GM12878 (cell line): Measurements from ENCODE around the gene SRA1. TPM values are rescaled to one million over a fixed set of nuclear protein-coding genes. Genes with fewer than 3 reads are reported as not detected.

Experiments
- ATAC-seq: fragments of 200-7000 bp; cut with Tn5 transposase; 3 replicates; pipeline ENCODE4 v1.9.1; 2020; ENCODE audit warnings: mild to moderate bottlenecking, moderate library complexity
- BruUV-seq: library from RNA; stranded (reverse); fragments of 400-500 nt; replicated peaks from 2 replicates; lab custom pipeline; 2021; lab: Mats Ljungman, UMichigan
- CTCF ChIA-PET: fragments of 300-600 bp; sonication (Branson Sonifier 250); formaldehyde crosslinking; extraction: SDS; loops from one replicate; lab custom pipeline; 2021; ENCODE audit warnings: inconsistent platforms; lab: Yijun Ruan, JAX
- POLR2A ChIA-PET: fragments of 350-600 bp; formaldehyde crosslinking; extraction: SDS; loops from one replicate; lab custom pipeline; 2021; ENCODE audit warnings: inconsistent platforms; lab: Charles Lee
- RAD21 ChIA-PET: fragments of 300-600 bp; sonication (Branson Sonifier 250); formaldehyde crosslinking; loops from one replicate; lab custom pipeline; 2023; ENCODE audit warnings: antibody characterized with exemption; ENCODE audit not compliant: unreplicated experiment; lab: Charles Lee
- SMC1A ChIA-PET: fragments of 300-600 bp; sonication (Branson Sonifier 250); formaldehyde crosslinking; loops from one replicate; lab custom pipeline; 2023; ENCODE audit not compliant: unreplicated experiment, uncharacterized antibody; lab: Charles Lee
- DNase-seq: peaks from one replicate; pipeline ENCODE4 v3.0.0-alpha.2; 2011; ENCODE audit warnings: low read depth, low spot score
- FAIRE-seq: peaks from 3 replicates; lab custom pipeline; 2011; peaks lifted over from hg19 to GRCh38; lab: Jason Lieb, UNC
- H2AFZ ChIP-seq: 2 replicates; pipeline ENCODE4 v1.6.0; 2011; ENCODE audit warnings: low read depth, low read length, control low read depth; ENCODE audit not compliant: control insufficient read depth
- H3K27ac ChIP-seq: 2 replicates; pipeline ENCODE4 v1.5.1; 2011; ENCODE audit warnings: control low read depth; ENCODE audit not compliant: control insufficient read depth, insufficient read depth
- H3K27me3 ChIP-seq, 2 experiments: replicated peaks in 1 of 2; 2 replicates each; pipeline versions ENCODE4 v1.6.0 to v1.6.1; 2011; ENCODE audit warnings: low read length in 1 of 2; ENCODE audit not compliant: control insufficient read depth in 2 of 2, insufficient read depth in 2 of 2
- H3K36me3 ChIP-seq, 2 experiments: 2 replicates each; pipeline ENCODE4 v1.5.1; 2011; ENCODE audit warnings: low read length in 1 of 2; ENCODE audit not compliant: control insufficient read depth in 2 of 2, insufficient read depth in 2 of 2
- H3K4me1 ChIP-seq: 2 replicates; pipeline ENCODE4 v1.6.1; 2011; ENCODE audit warnings: mild to moderate bottlenecking, low read length, moderate library complexity, mixed read lengths; ENCODE audit not compliant: control insufficient read depth, insufficient read depth
- H3K4me2 ChIP-seq: 2 replicates; pipeline ENCODE4 v1.6.0; 2011; ENCODE audit warnings: control low read depth; ENCODE audit not compliant: control insufficient read depth, insufficient read depth
- H3K4me3 ChIP-seq: fragments of 200-600 bp; sonication (generic); 2 replicates; pipeline ENCODE4 v1.5.1; 2016
- H3K79me2 ChIP-seq: 2 replicates; pipeline ENCODE4 v1.6.0; 2011; ENCODE audit warnings: low read length; ENCODE audit not compliant: control insufficient read depth, insufficient read depth
- H3K9ac ChIP-seq: 2 replicates; pipeline ENCODE4 v1.8.0; 2011; ENCODE audit warnings: low read length, control low read depth, mixed read lengths; ENCODE audit not compliant: control insufficient read depth, insufficient read depth
- H3K9me3 ChIP-seq: replicated peaks from 3 replicates; pipeline ENCODE4 v1.5.1; 2011; ENCODE audit warnings: mild to moderate bottlenecking, low read length; ENCODE audit not compliant: control insufficient read depth, insufficient read depth
- H4K20me1 ChIP-seq: 2 replicates; pipeline ENCODE4 v1.6.0; 2011; ENCODE audit not compliant: control insufficient read depth, insufficient read depth
- HCFC1 ChIP-seq: fragments of 150-350 bp; IDR thresholded peaks from 2 replicates; pipeline ENCODE4 v1.6.1; 2014; ENCODE audit warnings: low read length
- KAT2A ChIP-seq: conservative IDR thresholded peaks from 2 replicates; pipeline ENCODE4 v1.6.1; 2011; ENCODE audit warnings: low read depth, low read length; ENCODE audit not compliant: control insufficient read depth
- NRF1 ChIP-seq: conservative IDR thresholded peaks from 2 replicates; pipeline ENCODE4 v1.6.1; 2011; ENCODE audit warnings: mild to moderate bottlenecking, low read depth, low read length, improper control_type of control experiment
- PML ChIP-seq: IDR thresholded peaks from 2 replicates; pipeline ENCODE4 v1.6.1; 2012; ENCODE audit warnings: low read length, inconsistent platforms
- SPI1 ChIP-seq: IDR thresholded peaks from 2 replicates; pipeline ENCODE4 v1.6.1; 2011; ENCODE audit warnings: low read depth, mild to moderate bottlenecking, low read length, moderate library complexity, borderline replicate concordance; ENCODE audit not compliant: insufficient read depth
- SUZ12 ChIP-seq: fragments of 200-600 bp; sonication (generic); IDR thresholded peaks from one replicate; pipeline ENCODE4 v1.6.1; 2018; ENCODE audit warnings: antibody characterized with exemption, mild to moderate bottlenecking; ENCODE audit not compliant: unreplicated experiment
- WGBS: methylation state at CpG from one replicate; pipeline ENCODE4 v1.1.6; 2016; ENCODE audit warnings: low lambda C conversion rate; ENCODE audit not compliant: insufficient replicate concordance, insufficient coverage; ENCODE audit errors: missing lambda C conversion rate; 5-methylcytosine and 5-hydroxymethylcytosine counted together
- in situ Hi-C: fragments of 300-500 bp; cut with MboI; formaldehyde crosslinking; loops from 9 replicates; pipeline ENCODE4 v1.14.3; 2018; ENCODE audit warnings: mixed read lengths
- intact Hi-C: fragments of 100-400 bp; cut with micrococcal nuclease; formaldehyde crosslinking; loops from one replicate; pipeline ENCODE4 v1.14.2; 2022; ENCODE audit not compliant: unreplicated experiment
- polyA plus RNA-seq, 11 experiments: library from polyadenylated mRNA; depleted of rRNA in 4 of 11; unstranded in 6 of 11; stranded (reverse) in 5 of 11; fragments of >200 nt; fragmentation: Nextera tagmentation in 4 of 11; fragmentation: Illumina TruSeq in 1 of 11; extraction: Ambion mirVana in 4 of 11; extraction: Trizol in 1 of 11; gene quantifications; 1 replicate in 1 of 11; 2 replicates in 10 of 11; pipeline versions ENCODE4 v1.2.1 to v1.2.3, GENCODE V29; 2011 to 2016; ENCODE audit warnings: inconsistent platforms in 2 of 11, missing spikeins in 2 of 11, low read depth in 1 of 11
- total RNA-seq, 4 experiments: library from RNA; depleted of rRNA in 3 of 4; stranded (reverse); fragments of >200 nt in 3 of 4; fragmentation: Illumina TruSeq in 1 of 4; extraction: Trizol in 1 of 4; gene quantifications; 2 replicates each; pipeline versions ENCODE4 v1.2.1 to v1.2.3, GENCODE V29; 2013 to 2021
- TF ChIP-seq, protein P1 (sequence below): IDR thresholded peaks from 2 replicates; pipeline ENCODE4 v1.6.1; 2012; ENCODE audit warnings: low read length, inconsistent platforms

The SRA1 gene
- total and polyA plus RNA-seq, 10 of the 15 experiments (the other 5 are each of a cell fraction or from before 2014, with no cell fraction given) = 35.3 to 127 (median 56.1) TPM

DNA sequence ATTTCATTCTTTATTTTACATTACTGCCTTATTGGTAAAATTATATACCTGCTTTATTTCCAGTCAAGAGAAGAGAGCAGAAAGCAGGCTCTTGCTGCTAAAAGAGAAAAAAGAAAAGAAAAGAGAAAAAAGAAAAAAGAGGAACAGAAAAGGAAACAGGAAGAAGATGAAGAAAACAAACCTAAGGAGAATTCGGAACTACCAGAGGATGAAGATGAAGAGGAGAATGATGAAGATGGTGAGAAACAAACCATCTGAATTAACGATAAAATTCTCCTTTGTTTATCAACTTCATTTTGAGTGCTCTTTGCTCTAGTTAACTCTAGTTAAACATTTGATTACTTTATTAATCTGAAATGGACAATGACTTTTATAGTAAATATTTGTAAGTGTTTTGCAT is 33.3 kb downstream of the SRA1 start:
- 29% methylated on average over 2 of the region's 2 CpGs for WGBS
- Histone ChIP-seq H4K20me1 (no peaks in the 10 kb centered on the region), H3K4me2 (no peak overlapping the region), H3K9ac (no peak overlapping the region), H3K4me1 (peaks cover 4% of the 10 kb centered on the region; the same call in 1 of the 2 replicates), H3K27ac (no peak overlapping the region), H3K4me3 (no peak overlapping the region), H3K27me3 (no peaks in the 10 kb centered on the region), H2AFZ (no peak overlapping the region), H3K36me3 (peaks cover 9 to 10% of the 10 kb centered on the region in 2 experiments), H3K9me3 (no peaks in the 10 kb centered on the region), H3K79me2 (no peaks in the 10 kb centered on the region)
- POLR2A ChIA-PET = no interaction called here
- FAIRE-seq (no peak), ATAC-seq (no peak), DNase-seq (no peak)
- CTCF ChIA-PET = no interaction called here
- RAD21 ChIA-PET = no interaction called here
- BruUV-seq = no TSS peak
- intact Hi-C loops (no loop called here), in situ Hi-C loops (no loop called here)
- TF ChIP-seq SPI1 (peak; percentile 48; the same call in 1 of the 2 replicates), KAT2A (no peak), SUZ12 (no peak), HCFC1 (no peak), PML (no peak), NRF1 (no peak)
- TF ChIP-seq, protein P1, sequence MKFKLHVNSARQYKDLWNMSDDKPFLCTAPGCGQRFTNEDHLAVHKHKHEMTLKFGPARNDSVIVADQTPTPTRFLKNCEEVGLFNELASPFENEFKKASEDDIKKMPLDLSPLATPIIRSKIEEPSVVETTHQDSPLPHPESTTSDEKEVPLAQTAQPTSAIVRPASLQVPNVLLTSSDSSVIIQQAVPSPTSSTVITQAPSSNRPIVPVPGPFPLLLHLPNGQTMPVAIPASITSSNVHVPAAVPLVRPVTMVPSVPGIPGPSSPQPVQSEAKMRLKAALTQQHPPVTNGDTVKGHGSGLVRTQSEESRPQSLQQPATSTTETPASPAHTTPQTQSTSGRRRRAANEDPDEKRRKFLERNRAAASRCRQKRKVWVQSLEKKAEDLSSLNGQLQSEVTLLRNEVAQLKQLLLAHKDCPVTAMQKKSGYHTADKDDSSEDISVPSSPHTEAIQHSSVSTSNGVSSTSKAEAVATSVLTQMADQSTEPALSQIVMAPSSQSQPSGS = no peak
- SMC1A ChIA-PET = no interaction called here
